ENCODE measurements around the gene LENEP.

- TF ChIP-seq CTCF (optimal IDR thresholded peaks at IDR 0.05 in 1 of 3, IDR thresholded peaks at IDR 0.05 in 1 of 3, conservative IDR thresholded peaks at IDR 0.05 in 1 of 3; ENCODE audit: extremely low read depth in 1 of 3, insufficient read depth in 2 of 3, low read length in 3 of 3): no peak
- no peak for TF ChIP-seq EZH2 (IDR thresholded peaks at IDR 0.05; ENCODE audit: low read length)
These were observed 17.9 kb upstream of the LENEP start for GRCh38 chr1:154975409-154976059.

Data from keratinocyte (primary cell).